ENCODE data around the gene RUNX1.

DNA sequence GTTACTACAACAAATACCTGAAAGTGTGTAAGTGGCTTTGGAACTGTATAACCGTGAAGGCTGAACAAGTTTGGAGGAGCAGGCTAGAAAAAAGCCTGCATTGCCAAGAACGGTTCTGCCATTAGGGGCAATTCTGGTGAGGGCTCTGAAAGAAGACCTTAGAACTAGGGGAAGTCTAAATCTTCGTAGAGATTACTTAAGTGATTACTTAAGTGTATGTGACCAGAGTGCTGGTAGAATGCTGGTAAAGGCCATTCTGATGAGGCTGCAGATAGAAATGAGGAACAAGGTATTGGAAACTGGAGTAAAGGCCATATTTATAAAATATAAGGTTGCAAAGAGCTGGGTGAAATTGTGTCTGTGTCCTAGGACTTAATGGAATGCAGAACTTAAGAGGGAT lies 222.3 kb downstream of the RUNX1 start:
- TF ChIP-seq, protein P1, sequence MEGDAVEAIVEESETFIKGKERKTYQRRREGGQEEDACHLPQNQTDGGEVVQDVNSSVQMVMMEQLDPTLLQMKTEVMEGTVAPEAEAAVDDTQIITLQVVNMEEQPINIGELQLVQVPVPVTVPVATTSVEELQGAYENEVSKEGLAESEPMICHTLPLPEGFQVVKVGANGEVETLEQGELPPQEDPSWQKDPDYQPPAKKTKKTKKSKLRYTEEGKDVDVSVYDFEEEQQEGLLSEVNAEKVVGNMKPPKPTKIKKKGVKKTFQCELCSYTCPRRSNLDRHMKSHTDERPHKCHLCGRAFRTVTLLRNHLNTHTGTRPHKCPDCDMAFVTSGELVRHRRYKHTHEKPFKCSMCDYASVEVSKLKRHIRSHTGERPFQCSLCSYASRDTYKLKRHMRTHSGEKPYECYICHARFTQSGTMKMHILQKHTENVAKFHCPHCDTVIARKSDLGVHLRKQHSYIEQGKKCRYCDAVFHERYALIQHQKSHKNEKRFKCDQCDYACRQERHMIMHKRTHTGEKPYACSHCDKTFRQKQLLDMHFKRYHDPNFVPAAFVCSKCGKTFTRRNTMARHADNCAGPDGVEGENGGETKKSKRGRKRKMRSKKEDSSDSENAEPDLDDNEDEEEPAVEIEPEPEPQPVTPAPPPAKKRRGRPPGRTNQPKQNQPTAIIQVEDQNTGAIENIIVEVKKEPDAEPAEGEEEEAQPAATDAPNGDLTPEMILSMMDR (conservative IDR thresholded peaks at IDR 0.05; ENCODE audit: low read depth, low read length), result no peak
- TF ChIP-seq EZH2 (IDR thresholded peaks at IDR 0.05; ENCODE audit: borderline replicate concordance, low read depth, low read length, poor library complexity, severe bottlenecking), result no peak

All from A673 (cell line).